Inflammatory macrophage treated with lipopolysaccharide for 4 hours (primary cell): ENCODE results near the gene PSMG4.

Experiments used
- DNase-seq: peaks from one replicate; pipeline ENCODE4 v3.0.0-alpha.2; 2020

PSMG4 gene

GRCh38 chr6:3252861-3253596 lies 5.7 kb upstream of the PSMG4 start:
- DNase-seq: peak; percentile 23

- no peak for DNase-seq
Observed at GRCh38 chr6:3253597-3253961, 5.2 kb upstream of the PSMG4 start.

GRCh38 chr6:3258201-3258600 lies 546 bp upstream of the PSMG4 start:
- DNase-seq: no peak

GRCh38 chr6:3259491-3259958 lies 778 bp downstream of the PSMG4 start:
- peak; percentile 42 for DNase-seq

GRCh38 chr6:3260296-3260695 lies 1.5 kb downstream of the PSMG4 start:
- no peak for DNase-seq

GRCh38 chr6:3260772-3261517 lies 2.2 kb downstream of the PSMG4 start:
- DNase-seq: no peak

- DNase-seq: no peak
Observed at GRCh38 chr6:3261518-3261820, 2.7 kb downstream of the PSMG4 start.

GRCh38 chr6:3261921-3262320 lies 3.2 kb downstream of the PSMG4 start:
- no peak for DNase-seq

- DNase-seq: no peak
Observed at GRCh38 chr6:3263096-3263495, 4.3 kb downstream of the PSMG4 start.

GRCh38 chr6:3264356-3264755 lies 5.6 kb downstream of the PSMG4 start:
- DNase-seq: no peak

GRCh38 chr6:3265671-3266070 lies 6.9 kb downstream of the PSMG4 start:
- no peak for DNase-seq

- no peak for DNase-seq
Observed at GRCh38 chr6:3266170-3266569, 7.4 kb downstream of the PSMG4 start.

- no peak for DNase-seq
Observed at GRCh38 chr6:3267162-3267561, 8.4 kb downstream of the PSMG4 start.

- no peak for DNase-seq
Observed at GRCh38 chr6:3268680-3269079, 9.9 kb downstream of the PSMG4 start.

GRCh38 chr6:3269281-3269975 lies 10.7 kb downstream of the PSMG4 start:
- no peak for DNase-seq

GRCh38 chr6:3270258-3270657 lies 11.5 kb downstream of the PSMG4 start:
- DNase-seq: no peak

GRCh38 chr6:3271756-3272155 lies 13.0 kb downstream of the PSMG4 start:
- no peak for DNase-seq

GRCh38 chr6:3272911-3273547 lies 14.3 kb downstream of the PSMG4 start:
- no peak for DNase-seq

- no peak for DNase-seq
Observed at GRCh38 chr6:3273707-3274521, 15.2 kb downstream of the PSMG4 start.

- no peak for DNase-seq
Observed at GRCh38 chr6:3276174-3277167, 17.7 kb downstream of the PSMG4 start.

GRCh38 chr6:3277251-3277650 lies 18.5 kb downstream of the PSMG4 start:
- DNase-seq: no peak
